Measurements from ENCODE around the gene DLG3. TPM values are rescaled to one million over a fixed set of nuclear protein-coding genes. Genes with fewer than 3 reads are reported as not detected.

DLG3 gene
- total RNA-seq, 1 experiment from 2014 or later = 41.7 TPM

DNA sequence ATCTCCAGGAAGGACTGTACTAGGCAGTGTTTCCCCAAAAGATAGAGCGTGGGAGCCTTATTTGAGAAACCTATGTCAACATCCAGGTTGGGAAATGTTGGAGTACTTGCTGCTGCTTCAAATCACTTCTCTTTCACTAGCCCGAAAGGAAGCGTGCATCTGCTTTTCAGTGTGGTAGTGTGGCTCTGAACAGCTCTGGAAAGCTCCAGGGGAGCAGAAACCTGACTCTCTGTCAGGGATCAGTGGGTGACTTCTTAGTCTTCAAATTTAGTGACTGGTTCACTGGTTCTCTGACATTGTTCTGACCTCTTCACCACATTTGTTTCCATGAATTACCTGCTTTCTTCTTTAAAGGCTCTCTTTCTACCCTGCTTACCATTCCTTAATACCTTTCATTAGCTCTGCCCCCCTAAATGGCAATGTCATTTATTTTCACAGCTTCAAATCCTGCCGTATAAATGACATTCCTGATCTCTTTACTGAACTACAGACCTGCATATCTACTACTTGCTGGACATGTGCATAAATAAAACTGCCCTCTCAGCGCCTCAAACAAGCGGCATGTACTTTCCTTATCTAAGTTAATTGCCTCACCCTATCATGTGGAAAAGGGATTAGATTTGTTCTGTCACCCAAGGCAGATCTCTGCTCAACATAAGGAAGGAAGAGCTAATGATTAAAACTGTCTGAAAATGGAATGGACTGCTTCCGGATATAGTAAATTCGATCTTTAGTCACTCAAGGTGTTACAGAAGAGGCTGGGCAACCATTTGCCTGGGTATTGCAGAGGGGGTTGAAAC is 37.0 kb downstream of the DLG3 start:
- no peak for TF ChIP-seq ZNF263 (CRISPR knock-in tag; IDR thresholded peaks at IDR 0.05; ENCODE audit: low read depth)
- TF ChIP-seq ZNF219 (CRISPR knock-in tag; IDR thresholded peaks at IDR 0.05; ENCODE audit: borderline replicate concordance) = no peak
- TF ChIP-seq, protein P1, sequence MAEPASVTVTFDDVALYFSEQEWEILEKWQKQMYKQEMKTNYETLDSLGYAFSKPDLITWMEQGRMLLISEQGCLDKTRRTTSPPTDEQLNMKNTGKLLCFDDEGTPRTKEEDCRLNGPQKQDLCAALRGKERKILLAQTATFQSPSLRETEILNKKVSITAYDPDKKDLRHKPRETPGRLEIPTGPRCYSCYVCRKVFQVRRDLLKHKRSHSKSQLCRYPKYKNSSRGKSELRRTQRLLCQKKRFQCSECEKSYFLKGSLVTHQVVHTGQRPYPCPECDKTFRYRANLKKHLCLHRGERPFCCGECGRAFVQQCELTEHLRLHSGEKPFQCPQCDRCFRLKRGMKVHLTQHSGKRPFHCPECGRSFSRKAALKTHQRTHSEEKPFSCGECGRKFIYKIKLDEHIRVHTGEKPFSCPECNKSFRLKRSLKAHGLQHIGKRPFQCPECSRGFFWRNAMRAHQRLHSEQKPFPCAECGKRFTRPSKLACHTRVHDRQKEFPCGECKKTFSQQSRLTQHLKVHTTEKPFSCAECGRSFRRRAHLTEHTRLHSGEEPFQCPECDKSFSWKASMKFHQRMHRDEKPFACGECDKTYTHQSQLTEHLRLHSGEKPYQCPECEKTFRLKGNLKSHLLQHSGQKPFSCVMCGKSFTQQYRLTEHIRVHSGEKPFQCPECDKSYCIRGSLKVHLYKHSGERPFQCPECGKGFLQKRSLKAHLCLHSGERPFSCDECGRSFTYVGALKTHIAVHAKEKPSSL (CRISPR knock-in tag; conservative IDR thresholded peaks at IDR 0.05) = no peak
- TF ChIP-seq, protein P2, sequence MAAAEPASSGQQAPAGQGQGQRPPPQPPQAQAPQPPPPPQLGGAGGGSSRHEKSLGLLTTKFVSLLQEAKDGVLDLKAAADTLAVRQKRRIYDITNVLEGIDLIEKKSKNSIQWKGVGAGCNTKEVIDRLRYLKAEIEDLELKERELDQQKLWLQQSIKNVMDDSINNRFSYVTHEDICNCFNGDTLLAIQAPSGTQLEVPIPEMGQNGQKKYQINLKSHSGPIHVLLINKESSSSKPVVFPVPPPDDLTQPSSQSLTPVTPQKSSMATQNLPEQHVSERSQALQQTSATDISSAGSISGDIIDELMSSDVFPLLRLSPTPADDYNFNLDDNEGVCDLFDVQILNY (CRISPR knock-in tag; IDR thresholded peaks at IDR 0.05) = no peak
- TF ChIP-seq, protein P3, sequence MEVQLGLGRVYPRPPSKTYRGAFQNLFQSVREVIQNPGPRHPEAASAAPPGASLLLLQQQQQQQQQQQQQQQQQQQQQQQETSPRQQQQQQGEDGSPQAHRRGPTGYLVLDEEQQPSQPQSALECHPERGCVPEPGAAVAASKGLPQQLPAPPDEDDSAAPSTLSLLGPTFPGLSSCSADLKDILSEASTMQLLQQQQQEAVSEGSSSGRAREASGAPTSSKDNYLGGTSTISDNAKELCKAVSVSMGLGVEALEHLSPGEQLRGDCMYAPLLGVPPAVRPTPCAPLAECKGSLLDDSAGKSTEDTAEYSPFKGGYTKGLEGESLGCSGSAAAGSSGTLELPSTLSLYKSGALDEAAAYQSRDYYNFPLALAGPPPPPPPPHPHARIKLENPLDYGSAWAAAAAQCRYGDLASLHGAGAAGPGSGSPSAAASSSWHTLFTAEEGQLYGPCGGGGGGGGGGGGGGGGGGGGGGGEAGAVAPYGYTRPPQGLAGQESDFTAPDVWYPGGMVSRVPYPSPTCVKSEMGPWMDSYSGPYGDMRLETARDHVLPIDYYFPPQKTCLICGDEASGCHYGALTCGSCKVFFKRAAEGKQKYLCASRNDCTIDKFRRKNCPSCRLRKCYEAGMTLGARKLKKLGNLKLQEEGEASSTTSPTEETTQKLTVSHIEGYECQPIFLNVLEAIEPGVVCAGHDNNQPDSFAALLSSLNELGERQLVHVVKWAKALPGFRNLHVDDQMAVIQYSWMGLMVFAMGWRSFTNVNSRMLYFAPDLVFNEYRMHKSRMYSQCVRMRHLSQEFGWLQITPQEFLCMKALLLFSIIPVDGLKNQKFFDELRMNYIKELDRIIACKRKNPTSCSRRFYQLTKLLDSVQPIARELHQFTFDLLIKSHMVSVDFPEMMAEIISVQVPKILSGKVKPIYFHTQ (CRISPR knock-in tag; IDR thresholded peaks at IDR 0.05) = no peak
- no peak for TF ChIP-seq ZNF396 (CRISPR knock-in tag; IDR thresholded peaks at IDR 0.05; ENCODE audit: borderline replicate concordance)
- no peak for TF ChIP-seq PRRX2 (CRISPR knock-in tag; IDR thresholded peaks at IDR 0.05)
- no peak for TF ChIP-seq CREM (CRISPR knock-in tag; IDR thresholded peaks at IDR 0.05)
- no peak for TF ChIP-seq JAZF1 (CRISPR knock-in tag; IDR thresholded peaks at IDR 0.05)
- TF ChIP-seq, protein P4, sequence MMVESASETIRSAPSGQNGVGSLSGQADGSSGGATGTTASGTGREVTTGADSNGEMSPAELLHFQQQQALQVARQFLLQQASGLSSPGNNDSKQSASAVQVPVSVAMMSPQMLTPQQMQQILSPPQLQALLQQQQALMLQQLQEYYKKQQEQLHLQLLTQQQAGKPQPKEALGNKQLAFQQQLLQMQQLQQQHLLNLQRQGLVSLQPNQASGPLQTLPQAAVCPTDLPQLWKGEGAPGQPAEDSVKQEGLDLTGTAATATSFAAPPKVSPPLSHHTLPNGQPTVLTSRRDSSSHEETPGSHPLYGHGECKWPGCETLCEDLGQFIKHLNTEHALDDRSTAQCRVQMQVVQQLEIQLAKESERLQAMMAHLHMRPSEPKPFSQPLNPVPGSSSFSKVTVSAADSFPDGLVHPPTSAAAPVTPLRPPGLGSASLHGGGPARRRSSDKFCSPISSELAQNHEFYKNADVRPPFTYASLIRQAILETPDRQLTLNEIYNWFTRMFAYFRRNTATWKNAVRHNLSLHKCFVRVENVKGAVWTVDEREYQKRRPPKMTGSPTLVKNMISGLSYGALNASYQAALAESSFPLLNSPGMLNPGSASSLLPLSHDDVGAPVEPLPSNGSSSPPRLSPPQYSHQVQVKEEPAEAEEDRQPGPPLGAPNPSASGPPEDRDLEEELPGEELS (CRISPR knock-in tag; IDR thresholded peaks at IDR 0.05) = no peak
- H3K27ac Mint-ChIP-seq = 0 out of 2 replicates have a peak overlapping the region, but pooled peaks have one; percentile 52
- no peaks in the 10 kb centered on the region for H3K9me3 Mint-ChIP-seq
- H3K36me3 Mint-ChIP-seq = peaks cover 22% of the 10 kb centered on the region
- H3K4me3 Mint-ChIP-seq = no peak overlapping the region
- H3K27me3 Mint-ChIP-seq (ENCODE audit: low read depth) = no peaks in the 10 kb centered on the region
- ATAC-seq (no peak), DNase-seq (ENCODE audit: low spot score) (no peak)
- H3K4me1 Mint-ChIP-seq = peaks cover 87% of the 10 kb centered on the region
- POLR2A ChIA-PET = no interaction called here
- CTCF ChIA-PET = interaction anchor here (0.7 to 1.4 kb wide), 2 partner anchors 27 to 183 kb away, joined by 4 to 6 read pairs; no protein-coding TSS in a partner anchor

DNA sequence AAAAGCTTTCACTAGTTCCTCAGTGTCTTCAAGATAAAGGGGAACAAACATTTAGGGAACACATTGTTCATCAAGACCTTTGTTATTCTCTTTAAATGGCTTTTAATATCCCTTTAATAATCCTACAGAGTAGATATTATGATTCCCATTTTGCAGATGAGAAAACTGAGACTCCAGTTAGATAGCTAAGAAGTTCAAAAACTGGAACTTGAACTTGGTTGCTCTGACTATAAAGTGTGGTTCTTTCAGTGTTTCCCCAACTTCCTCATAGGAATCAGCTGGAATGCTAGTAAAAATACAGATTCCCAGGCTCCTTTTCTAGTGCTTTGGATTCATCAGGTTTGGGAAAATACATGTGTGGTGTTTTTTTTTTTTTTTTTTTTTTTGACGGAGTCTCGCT is 37.7 kb downstream of the DLG3 start:
- Mint-ChIP-seq H3K4me1 (peaks cover 80% of the 10 kb centered on the region), H3K36me3 (peaks cover 23% of the 10 kb centered on the region), H3K9me3 (no peaks in the 10 kb centered on the region), H3K27me3 (ENCODE audit: low read depth) (no peaks in the 10 kb centered on the region), H3K27ac (no peak overlapping the region), H3K4me3 (no peak overlapping the region)
- POLR2A ChIA-PET = no interaction called here
- DNase-seq (ENCODE audit: low spot score) (no peak), ATAC-seq (no peak)
- CTCF ChIA-PET = interaction anchor here (0.7 to 1.4 kb wide), 2 partner anchors 28 to 183 kb away, joined by 4 to 6 read pairs; no protein-coding TSS in a partner anchor
- TF ChIP-seq, protein P5, sequence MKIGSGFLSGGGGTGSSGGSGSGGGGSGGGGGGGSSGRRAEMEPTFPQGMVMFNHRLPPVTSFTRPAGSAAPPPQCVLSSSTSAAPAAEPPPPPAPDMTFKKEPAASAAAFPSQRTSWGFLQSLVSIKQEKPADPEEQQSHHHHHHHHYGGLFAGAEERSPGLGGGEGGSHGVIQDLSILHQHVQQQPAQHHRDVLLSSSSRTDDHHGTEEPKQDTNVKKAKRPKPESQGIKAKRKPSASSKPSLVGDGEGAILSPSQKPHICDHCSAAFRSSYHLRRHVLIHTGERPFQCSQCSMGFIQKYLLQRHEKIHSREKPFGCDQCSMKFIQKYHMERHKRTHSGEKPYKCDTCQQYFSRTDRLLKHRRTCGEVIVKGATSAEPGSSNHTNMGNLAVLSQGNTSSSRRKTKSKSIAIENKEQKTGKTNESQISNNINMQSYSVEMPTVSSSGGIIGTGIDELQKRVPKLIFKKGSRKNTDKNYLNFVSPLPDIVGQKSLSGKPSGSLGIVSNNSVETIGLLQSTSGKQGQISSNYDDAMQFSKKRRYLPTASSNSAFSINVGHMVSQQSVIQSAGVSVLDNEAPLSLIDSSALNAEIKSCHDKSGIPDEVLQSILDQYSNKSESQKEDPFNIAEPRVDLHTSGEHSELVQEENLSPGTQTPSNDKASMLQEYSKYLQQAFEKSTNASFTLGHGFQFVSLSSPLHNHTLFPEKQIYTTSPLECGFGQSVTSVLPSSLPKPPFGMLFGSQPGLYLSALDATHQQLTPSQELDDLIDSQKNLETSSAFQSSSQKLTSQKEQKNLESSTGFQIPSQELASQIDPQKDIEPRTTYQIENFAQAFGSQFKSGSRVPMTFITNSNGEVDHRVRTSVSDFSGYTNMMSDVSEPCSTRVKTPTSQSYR (CRISPR knock-in tag; IDR thresholded peaks at IDR 0.05) = no peak
- no peak for TF ChIP-seq ELF4 (CRISPR knock-in tag; IDR thresholded peaks at IDR 0.05; ENCODE audit: low read depth)
- TF ChIP-seq NFATC4 (CRISPR knock-in tag; IDR thresholded peaks at IDR 0.05) = no peak
- no peak for TF ChIP-seq GRHL2 (CRISPR knock-in tag; IDR thresholded peaks at IDR 0.05; ENCODE audit: insufficient replicate concordance, severe bottlenecking)
- no peak for TF ChIP-seq MXD4 (CRISPR knock-in tag; IDR thresholded peaks at IDR 0.05; ENCODE audit: borderline replicate concordance)
- TF ChIP-seq, protein P6, sequence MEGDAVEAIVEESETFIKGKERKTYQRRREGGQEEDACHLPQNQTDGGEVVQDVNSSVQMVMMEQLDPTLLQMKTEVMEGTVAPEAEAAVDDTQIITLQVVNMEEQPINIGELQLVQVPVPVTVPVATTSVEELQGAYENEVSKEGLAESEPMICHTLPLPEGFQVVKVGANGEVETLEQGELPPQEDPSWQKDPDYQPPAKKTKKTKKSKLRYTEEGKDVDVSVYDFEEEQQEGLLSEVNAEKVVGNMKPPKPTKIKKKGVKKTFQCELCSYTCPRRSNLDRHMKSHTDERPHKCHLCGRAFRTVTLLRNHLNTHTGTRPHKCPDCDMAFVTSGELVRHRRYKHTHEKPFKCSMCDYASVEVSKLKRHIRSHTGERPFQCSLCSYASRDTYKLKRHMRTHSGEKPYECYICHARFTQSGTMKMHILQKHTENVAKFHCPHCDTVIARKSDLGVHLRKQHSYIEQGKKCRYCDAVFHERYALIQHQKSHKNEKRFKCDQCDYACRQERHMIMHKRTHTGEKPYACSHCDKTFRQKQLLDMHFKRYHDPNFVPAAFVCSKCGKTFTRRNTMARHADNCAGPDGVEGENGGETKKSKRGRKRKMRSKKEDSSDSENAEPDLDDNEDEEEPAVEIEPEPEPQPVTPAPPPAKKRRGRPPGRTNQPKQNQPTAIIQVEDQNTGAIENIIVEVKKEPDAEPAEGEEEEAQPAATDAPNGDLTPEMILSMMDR (IDR thresholded peaks at IDR 0.05) = no peak
- TF ChIP-seq, protein P7, sequence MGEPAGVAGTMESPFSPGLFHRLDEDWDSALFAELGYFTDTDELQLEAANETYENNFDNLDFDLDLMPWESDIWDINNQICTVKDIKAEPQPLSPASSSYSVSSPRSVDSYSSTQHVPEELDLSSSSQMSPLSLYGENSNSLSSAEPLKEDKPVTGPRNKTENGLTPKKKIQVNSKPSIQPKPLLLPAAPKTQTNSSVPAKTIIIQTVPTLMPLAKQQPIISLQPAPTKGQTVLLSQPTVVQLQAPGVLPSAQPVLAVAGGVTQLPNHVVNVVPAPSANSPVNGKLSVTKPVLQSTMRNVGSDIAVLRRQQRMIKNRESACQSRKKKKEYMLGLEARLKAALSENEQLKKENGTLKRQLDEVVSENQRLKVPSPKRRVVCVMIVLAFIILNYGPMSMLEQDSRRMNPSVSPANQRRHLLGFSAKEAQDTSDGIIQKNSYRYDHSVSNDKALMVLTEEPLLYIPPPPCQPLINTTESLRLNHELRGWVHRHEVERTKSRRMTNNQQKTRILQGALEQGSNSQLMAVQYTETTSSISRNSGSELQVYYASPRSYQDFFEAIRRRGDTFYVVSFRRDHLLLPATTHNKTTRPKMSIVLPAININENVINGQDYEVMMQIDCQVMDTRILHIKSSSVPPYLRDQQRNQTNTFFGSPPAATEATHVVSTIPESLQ (CRISPR knock-in tag; IDR thresholded peaks at IDR 0.05) = no peak
- TF ChIP-seq ZNF671 (CRISPR knock-in tag; IDR thresholded peaks at IDR 0.05) = no peak
- TF ChIP-seq TEAD4 (CRISPR knock-in tag; IDR thresholded peaks at IDR 0.05) = no peak
- no peak for TF ChIP-seq CREB1 (CRISPR knock-in tag; IDR thresholded peaks at IDR 0.05)

Measured in WTC11 (cell line).